ENCODE data around the gene NAV2. TPM values are rescaled to one million over a fixed set of nuclear protein-coding genes. Genes with fewer than 3 reads are reported as not detected.

The NAV2 gene
- total RNA-seq, 1 experiment from 2014 or later: 139 TPM

- Mint-ChIP-seq H3K9me3 (ENCODE audit: unreplicated experiment) (peaks cover 5% of the 10 kb centered on the region), H3K36me3 (ENCODE audit: insufficient read depth, unreplicated experiment) (peaks cover 11% of the 10 kb centered on the region), H3K4me3 (ENCODE audit: unreplicated experiment) (peak overlapping the region; percentile 73), H3K27ac (ENCODE audit: low read depth, unreplicated experiment) (peak overlapping the region; percentile 99), H3K4me1 (ENCODE audit: insufficient read depth, unreplicated experiment) (peaks cover 44% of the 10 kb centered on the region), H3K27me3 (ENCODE audit: insufficient read depth, unreplicated experiment) (no peaks in the 10 kb centered on the region)
- DNase-seq (ENCODE audit: unreplicated experiment): no peak
- POLR2A ChIA-PET: interaction anchor here (0.7 to 7.6 kb wide), 8 partner anchors 8 to 44 kb away, joined by 3 to 165 read pairs (median 38); no protein-coding TSS in a partner anchor
- CTCF ChIA-PET: interaction anchor here (0.6 to 3.5 kb wide), 8 partner anchors 8 to 115 kb away, joined by 3 to 20 read pairs (median 4); no protein-coding TSS in a partner anchor
- TF ChIP-seq CTCF (IDR thresholded peaks at IDR 0.05; ENCODE audit: unreplicated experiment): no peak
- no TSS peak for BruUV-seq (replicated peaks)
- intact Hi-C loops (cut with micrococcal nuclease): no loop called here
Measured at GRCh38 chr11:19996571-19996970, 283.9 kb downstream of the NAV2 start.

GRCh38 chr11:20000022-20000350 lies 287.3 kb downstream of the NAV2 start:
- CTCF ChIA-PET: interaction anchor here (1.2 kb wide), 1 partner anchor 11 kb away, joined by 3 read pairs; no protein-coding TSS in a partner anchor
- H3K4me1 Mint-ChIP-seq (ENCODE audit: insufficient read depth, unreplicated experiment): peaks cover 52% of the 10 kb centered on the region
- no peak overlapping the region for H3K4me3 Mint-ChIP-seq (ENCODE audit: unreplicated experiment)
- TF ChIP-seq CTCF (IDR thresholded peaks at IDR 0.05; ENCODE audit: unreplicated experiment): no peak
- BruUV-seq (replicated peaks): no TSS peak
- no peak for DNase-seq (ENCODE audit: unreplicated experiment)
- intact Hi-C loops (cut with micrococcal nuclease): no loop called here
- H3K9me3 Mint-ChIP-seq (ENCODE audit: unreplicated experiment): no peaks in the 10 kb centered on the region
- H3K36me3 Mint-ChIP-seq (ENCODE audit: insufficient read depth, unreplicated experiment): peaks cover 14% of the 10 kb centered on the region
- H3K27me3 Mint-ChIP-seq (ENCODE audit: insufficient read depth, unreplicated experiment): no peaks in the 10 kb centered on the region
- POLR2A ChIA-PET: interaction anchor here (0.6 to 7.6 kb wide), 4 partner anchors 12 to 367 kb away, joined by 3 to 165 read pairs (median 4); no protein-coding TSS in a partner anchor
- peak overlapping the region; percentile 96 for H3K27ac Mint-ChIP-seq (ENCODE audit: low read depth, unreplicated experiment)

- no peak for DNase-seq (ENCODE audit: unreplicated experiment)
- no TSS peak for BruUV-seq (replicated peaks)
- Mint-ChIP-seq H3K4me3 (ENCODE audit: unreplicated experiment) (no peak overlapping the region), H3K9me3 (ENCODE audit: unreplicated experiment) (no peaks in the 10 kb centered on the region), H3K4me1 (ENCODE audit: insufficient read depth, unreplicated experiment) (peaks cover 49% of the 10 kb centered on the region), H3K27ac (ENCODE audit: low read depth, unreplicated experiment) (peak overlapping the region; percentile 96), H3K36me3 (ENCODE audit: insufficient read depth, unreplicated experiment) (peaks cover 14% of the 10 kb centered on the region), H3K27me3 (ENCODE audit: insufficient read depth, unreplicated experiment) (no peaks in the 10 kb centered on the region)
- CTCF ChIA-PET: interaction anchor here (1.2 kb wide), 1 partner anchor 11 kb away, joined by 3 read pairs; no protein-coding TSS in a partner anchor
- intact Hi-C loops (cut with micrococcal nuclease): no loop called here
- POLR2A ChIA-PET: interaction anchor here (0.6 to 7.6 kb wide), 4 partner anchors 12 to 367 kb away, joined by 3 to 165 read pairs (median 4); no protein-coding TSS in a partner anchor
- TF ChIP-seq CTCF (IDR thresholded peaks at IDR 0.05; ENCODE audit: unreplicated experiment): no peak
Measured at GRCh38 chr11:20000351-20001134, 287.9 kb downstream of the NAV2 start.
